Activated naive CD8-positive, alpha-beta T cell treated with anti-CD3 and anti-CD28 coated beads, Interleukin-2, amount 50 U/mL, for 16 hours (primary cell): Measurements from ENCODE around the gene SELP.
"Not testable (repeated sequence)": the region's sequence is repeated elsewhere in the genome, so short reads cannot be mapped to it uniquely, and the experiment has no call there.

Experiments
- DNase-seq: peaks from one replicate; pipeline ENCODE4 v3.0.0-alpha.2; 2020; ENCODE audit warnings: low read depth, low spot score

Gene SELP

DNA sequence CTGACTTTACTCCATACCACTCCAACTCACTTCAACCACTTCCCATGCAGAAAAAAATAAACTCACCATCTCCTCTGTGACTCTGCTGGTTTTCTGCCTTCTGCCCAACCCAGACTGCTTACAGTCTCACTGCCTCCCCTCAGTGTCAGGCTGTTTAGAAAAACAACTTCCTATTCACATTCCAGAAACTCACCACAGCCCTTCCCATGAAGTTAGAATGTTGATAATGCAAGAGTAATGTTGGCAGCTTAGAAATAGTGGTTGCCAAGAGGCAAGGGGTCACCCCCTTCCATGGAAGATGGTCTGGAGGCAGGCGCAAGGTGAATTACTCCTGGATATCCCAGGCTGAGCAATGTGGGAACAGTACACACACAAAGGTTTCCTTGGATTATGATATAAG lies at the start of gene SELP:
Gene SELP (minus strand): TSS at position 119 of the 400 bp plus-strand sequence. CDS start 50 bp downstream, at position 69.
- DNase-seq, result no peak

GRCh38 chr1:169679692-169680091 lies 49.8 kb upstream of the SELP start:
- DNase-seq, result no peak

DNA sequence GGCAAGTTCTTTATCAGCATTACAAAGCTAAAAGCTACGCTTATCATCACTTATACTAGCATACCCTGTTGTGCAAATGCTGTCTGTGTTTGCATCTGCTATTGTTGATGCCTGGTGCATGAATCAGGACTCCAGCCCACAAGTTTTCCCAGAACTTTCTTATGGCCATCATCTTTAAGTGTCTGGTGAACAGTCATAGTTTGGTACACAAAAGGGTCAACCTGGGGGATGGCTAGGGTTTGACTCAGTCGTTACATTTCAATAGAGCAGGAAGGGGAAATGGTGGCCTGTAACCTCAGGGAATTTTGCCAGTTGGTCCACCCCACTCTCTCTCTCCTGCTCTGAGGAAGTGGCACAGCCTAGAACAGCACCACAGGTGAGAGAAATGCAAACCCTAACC lies 46.1 kb upstream of the SELP start:
- DNase-seq, result no peak

GRCh38 chr1:169670836-169671235 lies 40.9 kb upstream of the SELP start:
- no peak for DNase-seq

DNA sequence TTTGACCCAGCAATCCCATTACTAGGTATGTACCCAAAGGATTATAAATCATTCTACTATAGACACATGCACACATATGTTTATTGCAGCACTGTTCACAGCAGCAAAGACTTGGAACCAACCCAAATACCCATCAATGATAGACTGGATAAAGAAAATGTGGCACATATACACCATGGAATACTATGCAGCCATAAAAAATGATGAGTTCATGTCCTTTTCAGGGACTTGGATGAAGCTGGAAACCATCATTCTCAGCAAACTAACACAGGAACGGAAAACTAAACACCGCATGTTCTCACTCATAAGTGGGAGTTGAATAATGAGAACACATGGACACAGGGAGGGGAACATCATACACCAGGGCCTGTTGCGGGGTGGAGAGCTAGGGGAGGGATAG lies 40.3 kb upstream of the SELP start:
- not testable (repeated sequence) for DNase-seq

- DNase-seq, result not testable (repeated sequence)
These were observed 38.0 kb upstream of the SELP start for GRCh38 chr1:169667699-169668596.

DNA sequence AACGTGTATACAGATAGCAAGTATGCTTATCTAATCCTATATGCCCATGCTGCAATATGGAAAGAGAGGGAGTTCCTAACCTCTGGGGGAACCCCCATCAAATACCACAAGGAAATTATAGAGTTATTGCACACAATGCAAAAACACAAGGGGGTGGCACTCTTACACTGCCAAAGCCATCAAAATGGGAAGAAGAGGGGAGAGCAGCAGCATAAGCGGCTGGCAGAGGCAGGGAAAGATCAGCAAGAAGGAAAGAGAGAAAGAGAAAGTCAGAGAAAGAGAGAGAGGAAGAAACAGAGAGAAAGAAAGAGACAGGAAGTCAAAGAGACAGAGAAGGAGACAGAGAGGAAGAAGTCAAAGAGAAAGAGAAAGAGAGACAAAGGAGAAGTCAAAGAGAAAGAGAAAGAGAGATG lies 37.3 kb upstream of the SELP start:
- not testable (repeated sequence) for DNase-seq

- not testable (repeated sequence) for DNase-seq
These were observed 32.8 kb upstream of the SELP start for GRCh38 chr1:169662680-169663079.

GRCh38 chr1:169661066-169661465 lies 31.1 kb upstream of the SELP start:
- not testable (repeated sequence) for DNase-seq

DNA sequence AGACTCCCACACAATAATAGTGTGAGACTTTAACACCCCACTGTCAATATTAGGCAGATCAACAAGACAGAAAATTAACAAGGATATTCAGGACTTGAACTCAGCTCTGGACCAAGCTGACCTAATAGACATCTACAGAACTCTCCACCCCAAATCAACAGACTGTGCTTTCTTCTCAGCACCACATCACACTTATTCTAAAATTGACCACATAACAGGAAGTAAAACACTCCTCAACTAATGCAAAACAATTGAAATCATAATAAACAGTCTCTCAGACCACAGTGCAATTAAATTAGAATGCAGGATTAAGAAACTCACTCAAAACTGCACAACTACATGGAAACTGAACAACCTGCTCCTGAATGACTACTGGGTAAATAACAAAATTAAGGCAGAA lies 28.9 kb upstream of the SELP start:
- not testable (repeated sequence) for DNase-seq

DNA sequence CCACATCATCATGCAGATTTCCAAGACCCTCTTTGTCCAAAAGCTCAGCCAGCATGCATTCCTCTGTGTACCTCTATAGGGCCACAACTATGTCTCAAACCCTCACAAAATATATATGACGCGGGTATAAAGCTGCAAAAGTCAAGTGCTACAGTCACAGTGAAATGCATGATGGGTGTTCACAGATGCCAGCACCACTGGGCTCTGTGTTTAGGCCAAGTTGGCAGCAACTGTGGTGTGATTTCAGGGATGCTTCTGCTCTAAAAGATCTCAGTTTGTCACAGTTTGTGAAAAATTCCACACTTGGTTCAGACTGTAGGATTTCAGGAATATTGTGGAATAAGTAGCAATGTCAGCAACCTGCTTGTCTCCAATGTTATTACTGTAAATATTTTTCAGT lies 23.9 kb upstream of the SELP start:
- no peak for DNase-seq

DNA sequence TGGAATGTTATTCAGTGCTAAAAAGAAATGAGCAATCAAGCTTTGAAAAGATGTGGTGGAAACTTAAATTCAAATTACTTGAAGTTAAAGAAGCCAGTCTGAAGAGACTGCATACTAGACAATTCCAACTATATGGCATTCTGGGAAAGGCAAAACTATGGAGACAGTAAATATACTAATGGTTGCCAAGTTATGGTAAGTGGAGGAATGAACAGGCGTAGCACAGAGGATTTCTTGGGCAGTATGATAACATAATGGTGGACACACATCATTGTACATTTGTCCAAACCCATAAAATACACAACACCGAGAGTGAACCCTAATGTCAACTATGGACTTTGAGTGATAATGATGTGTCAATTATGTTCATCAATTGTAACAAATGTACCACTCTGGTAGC lies 21.1 kb upstream of the SELP start:
- DNase-seq, result no peak

GRCh38 chr1:169650551-169650950 lies 20.6 kb upstream of the SELP start:
- no peak for DNase-seq

DNA sequence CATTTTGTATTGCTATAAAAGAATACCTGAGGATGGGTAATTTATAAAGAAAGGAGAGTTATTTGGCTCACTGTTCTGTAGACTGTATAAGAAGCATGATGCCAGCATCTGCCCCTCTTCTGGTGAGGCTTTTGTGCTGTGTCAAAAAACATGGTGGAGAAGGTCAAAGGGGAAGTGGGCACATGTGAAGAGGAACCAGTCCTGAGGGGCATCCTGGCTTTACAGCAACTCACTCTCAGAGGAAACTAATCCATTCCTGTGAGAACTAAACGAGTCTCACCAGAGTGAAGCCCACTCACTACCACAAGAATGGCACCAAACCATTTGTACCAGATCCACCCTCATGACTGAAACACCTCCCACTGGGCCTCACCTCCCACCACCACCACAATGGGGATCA lies 18.8 kb upstream of the SELP start:
- no peak for DNase-seq

GRCh38 chr1:169648187-169648586 lies 18.3 kb upstream of the SELP start:
- DNase-seq, result no peak

DNA sequence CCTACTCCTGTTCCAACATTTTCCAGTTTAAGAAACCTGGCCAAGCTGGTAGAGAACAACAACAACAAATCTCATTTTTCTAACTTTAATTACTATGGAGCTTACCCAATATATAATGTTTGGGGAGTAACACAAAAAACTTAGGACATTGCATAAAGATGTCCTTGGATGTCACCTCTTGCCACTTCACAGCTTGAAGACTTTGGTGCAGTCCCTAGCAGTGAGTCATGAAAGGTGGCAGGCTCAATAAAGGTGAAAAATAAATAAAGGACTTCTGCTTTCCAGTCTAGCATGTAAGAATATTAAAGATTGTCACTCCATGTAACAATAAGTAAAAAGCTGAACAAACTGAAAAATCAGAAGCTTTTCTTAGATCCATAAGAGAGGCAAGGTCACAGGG lies 17.6 kb upstream of the SELP start:
- no peak for DNase-seq

DNA sequence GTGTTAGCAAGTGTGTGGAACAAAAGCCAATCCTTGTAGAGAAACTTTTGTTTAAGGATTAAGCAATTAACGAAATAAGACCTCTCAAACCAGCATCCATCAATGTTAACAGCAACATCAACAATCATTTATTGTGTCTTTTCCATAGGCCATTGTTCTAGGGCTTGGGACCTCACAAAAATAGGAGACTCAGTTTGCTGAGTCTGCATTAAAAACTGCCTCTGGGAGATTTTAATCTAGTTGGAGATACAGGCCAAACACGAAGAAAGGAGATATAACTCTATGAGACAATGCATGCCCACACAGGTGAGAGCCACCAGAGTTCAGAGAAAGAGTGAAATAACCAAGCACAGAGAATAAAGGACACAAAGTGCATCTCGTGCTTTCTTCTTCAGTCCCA lies 14.4 kb upstream of the SELP start:
- no peak for DNase-seq

GRCh38 chr1:169634877-169635276 lies 5.0 kb upstream of the SELP start:
- DNase-seq, result no peak

DNA sequence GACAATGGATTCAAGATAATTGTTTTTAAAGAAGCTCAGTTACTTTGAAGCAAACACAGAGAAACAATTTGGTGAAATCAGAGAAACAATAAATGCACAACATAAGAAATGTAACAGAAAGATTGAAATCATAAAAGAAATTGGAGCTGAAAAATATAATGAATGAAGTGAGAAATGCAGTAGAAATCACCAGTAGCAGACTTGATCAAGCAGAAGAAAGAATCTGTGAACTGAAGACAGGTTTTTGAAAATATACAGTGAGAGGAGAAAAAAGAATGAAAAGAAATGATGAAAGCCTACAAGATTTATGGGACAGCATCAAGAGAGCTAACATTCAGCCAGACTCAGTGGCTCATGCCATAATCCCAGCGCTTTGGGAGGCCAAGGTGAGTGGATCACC lies 4.2 kb upstream of the SELP start:
- DNase-seq, result no peak

- no peak for DNase-seq
These were observed 1.3 kb upstream of the SELP start for GRCh38 chr1:169631249-169631648.

DNA sequence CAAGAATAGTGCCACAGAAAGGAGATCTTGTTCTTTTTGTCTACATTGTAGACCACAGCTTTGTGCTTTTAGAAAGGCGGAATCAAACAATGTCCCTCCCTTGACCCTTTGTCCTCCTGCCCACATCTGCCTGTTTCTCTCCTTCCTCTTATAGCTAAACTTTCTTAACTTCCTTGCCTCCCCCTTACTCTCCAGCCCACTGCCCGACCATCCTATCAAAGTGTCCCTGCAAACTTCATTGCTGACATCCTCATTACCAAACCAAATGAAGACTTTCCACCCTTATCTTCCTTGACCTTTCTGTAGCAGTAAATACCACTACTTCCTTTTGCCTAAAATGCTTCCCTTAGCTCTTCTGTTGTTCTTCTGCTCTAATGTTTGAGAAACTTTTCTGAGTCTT lies 5.0 kb downstream of the SELP start:
- DNase-seq, result no peak

- DNase-seq, result no peak
These were observed 5.8 kb downstream of the SELP start for GRCh38 chr1:169624122-169624521.

DNA sequence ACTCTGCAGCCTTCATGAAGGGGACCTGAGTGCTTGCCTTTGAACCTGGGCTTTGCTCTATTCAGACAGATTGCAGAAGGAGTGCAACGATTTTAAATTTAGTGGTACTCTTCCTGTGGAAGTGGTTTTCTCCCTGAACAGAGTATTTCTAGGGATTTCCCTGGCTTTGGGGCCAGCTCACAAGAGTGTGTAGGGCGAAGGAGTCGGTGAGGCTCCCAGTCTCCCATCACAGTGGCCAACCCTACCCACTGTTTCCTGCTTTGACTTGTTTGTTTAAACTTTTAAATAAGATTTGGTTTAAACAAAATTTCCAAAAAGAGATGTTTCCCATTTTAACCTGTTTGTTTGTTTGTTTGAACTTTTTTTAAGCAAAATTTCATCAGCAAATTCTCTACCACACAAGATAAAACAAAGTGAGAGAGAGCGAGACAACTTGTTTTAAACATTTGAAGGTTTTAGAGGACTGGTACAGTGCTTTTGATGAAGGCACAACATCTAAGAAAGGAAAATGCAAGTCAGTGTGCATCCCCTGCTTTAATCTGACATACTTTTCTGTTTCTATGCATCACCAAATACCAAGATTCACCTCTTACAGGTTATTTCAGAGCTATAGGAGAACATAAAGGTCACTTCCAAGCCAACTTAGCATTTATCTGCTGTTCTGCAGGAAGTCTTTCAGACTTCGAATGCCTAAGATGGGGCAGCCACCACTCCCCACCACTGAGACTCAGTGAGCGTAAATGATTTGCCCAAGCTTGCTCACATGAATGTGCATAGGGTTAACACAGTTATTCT lies 6.6 kb downstream of the SELP start:
- DNase-seq, result no peak
